Fibroblast of skin of scalp (primary cell): ENCODE results near the gene SYTL5.

Experiments
- DNase-seq: peaks from one replicate; pipeline ENCODE4 v3.0.0-alpha.2; 2013

The SYTL5 gene

DNA sequence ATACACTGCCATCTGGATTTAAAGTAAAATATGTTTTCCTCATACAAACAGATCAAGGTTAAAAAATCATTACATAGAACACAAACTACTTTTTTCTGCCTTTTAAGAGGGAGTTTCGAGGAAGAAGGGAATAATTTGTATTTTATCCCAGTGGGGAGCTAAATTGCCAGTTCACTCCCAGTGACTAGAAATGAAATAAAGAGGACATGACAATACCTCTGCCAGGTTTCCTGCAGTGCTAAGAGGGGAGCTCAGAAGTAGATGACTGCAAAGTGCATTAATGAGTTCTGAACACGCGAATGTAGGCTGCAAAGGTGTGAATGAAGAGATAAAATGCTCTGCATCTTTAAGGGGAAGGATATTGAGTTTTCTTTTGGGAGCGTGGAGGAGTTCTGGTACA, 144.6 kb downstream of the SYTL5 start:
- no peak for DNase-seq

DNA sequence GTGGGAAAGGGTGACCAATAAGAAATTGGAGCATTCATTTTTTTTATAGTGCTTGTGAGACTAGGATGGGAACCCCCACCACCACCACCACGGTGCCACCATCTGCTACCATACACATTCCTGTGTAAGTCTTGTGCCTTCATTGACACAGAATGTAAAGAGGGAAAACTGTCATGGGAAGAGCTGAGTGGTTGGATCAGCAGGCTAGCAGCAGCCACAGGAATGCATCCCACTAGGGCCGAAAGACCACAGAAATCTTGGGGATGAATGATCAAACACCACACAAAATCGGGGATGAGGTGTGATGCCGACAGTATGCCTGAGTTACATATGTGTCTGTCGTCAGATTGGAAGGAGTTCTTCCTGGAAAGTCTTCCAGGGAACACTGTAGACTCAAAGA, 145.1 kb downstream of the SYTL5 start:
- peak; percentile 91 for DNase-seq

DNA sequence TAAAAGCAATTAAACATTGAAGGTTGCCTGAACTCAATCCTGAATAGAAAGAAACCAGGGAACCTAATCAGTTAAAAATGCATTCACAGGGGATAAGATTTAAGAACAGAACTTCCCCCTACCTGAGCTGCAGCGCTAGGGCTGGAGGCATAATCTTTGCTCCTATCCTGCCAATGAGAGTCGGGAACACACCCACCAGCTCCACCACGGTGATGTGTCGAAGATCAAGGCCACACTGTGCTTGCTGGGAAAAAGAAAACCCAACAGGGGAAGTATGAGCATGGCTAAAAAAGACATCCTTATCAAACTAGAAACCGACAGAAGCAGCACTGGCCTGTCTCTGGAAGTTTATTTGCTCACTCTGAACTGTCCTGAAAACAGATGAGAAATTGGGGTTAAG, 148.0 kb downstream of the SYTL5 start:
- DNase-seq, result no peak

DNA sequence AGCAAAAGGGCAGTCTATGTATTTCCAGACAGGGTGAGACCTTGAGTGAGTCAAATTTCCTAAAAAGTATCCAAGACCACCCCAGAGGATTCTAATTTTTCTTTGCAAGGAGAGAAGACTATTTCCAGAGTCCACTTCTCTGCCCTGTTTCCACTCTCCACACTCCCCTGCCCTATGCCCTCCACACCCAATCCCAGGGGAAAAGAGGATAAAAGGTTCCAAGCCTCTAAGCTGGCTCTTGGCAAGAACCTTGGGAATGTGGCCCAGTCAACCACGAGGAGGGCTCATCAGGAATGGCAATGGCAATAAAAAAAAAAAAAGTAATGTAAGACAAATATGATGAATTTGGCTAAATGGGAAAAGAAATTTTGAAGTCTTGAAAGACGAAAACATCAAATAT, 148.5 kb downstream of the SYTL5 start:
- DNase-seq, result peak; percentile 44

DNA sequence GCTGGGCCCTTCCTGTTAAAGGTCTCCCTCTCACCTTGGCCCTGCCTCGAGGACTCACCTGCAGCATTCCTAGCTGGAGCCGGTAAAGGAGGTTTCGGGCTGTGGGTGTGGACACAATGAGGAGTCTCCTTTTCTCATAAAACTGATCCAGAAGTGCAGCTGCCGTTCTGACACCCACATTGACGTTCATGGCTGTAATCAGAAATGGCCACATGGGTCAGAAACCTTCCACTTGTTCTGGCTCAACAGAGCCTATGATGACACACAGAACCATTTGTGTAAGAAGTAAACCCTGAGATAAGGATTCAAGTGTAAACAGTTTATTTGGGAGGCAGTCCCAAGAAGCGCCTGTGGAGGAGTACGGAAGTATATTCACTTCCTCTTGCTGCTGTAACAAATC, 150.5 kb downstream of the SYTL5 start:
- no peak for DNase-seq

DNA sequence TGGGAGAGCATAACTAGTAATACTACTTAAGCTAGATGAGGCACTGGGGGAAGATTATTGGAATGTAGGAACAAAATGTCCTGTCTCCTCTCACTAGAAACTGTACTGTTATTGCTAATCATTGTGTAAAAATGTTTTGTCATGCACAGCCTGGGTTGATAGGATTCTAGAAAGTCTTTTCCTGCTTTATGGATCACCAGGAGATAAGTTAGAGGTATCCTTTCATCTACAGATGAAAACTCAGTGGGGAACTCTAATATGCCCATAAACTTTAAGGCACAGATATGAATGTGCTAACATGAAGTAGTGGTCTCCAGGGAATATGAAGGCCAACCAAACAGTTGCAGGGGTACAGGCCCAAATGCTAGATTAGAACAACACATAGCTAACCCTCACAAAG, 156.8 kb downstream of the SYTL5 start:
- no peak for DNase-seq

DNA sequence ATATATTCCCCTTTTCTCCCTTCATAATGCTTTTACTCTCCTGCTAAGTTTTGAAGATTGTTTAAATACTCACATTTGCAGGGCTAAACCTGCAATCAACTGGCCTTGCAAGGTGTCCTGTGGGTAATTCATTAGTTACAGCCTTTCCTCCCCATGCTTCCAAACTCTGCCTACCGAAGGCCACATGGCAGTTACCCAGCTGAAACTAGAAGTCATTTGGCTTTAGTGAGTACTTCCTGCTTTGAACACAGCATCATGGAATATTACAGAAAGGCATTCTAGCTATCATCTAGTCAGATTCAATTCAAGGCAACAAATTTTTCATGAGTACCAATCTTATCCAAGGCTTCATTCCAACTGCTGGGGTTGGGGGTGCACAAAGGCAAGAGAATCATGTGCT, 158.7 kb downstream of the SYTL5 start:
- DNase-seq, result no peak

DNA sequence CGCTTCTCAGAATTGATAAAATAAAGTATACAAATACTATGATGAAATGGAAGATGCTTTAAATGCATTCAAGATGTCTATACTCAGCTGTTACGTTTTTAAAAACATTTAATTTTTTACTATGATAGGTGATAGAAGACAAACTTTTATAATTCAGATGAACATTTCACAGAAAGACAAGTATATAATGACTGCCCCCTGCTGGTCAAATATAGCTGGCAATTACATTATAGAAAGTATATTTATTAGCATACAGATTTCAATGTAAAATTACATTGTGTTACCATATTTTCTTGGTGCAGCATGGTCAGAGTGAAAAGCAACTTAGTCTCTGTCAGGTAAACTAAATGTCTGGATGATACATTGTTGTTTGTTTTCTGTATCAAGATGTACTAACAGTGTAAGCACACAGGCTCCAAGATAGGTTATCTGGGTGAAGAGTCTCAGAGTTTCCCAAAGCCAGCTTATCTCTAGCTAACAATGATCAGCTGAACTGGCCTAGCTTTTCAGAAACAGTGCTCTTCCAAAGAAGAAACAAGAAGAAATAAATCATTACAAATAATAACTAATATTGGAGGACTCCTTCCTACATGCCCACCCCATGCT, 160.2 kb downstream of the SYTL5 start:
- peak; percentile 29 for DNase-seq

DNA sequence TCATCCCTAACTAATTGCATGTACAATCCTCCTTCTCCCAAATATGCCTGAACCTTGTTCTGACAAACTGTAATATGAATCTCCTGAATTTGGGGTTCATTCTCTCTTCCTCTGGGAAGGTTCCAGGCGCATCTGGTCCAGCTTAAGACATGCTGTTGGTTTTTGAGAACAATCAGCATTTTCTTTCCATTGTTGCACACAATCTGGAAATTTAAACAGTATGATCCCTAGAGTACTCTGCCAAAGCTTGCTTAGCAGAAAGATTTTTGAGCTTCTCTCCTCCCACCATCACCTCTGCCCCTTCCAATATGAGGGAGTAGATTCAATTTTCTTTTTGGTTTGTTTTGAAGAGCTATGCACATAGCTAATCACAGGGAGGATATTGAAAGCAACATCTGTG, 164.2 kb downstream of the SYTL5 start:
- DNase-seq, result no peak

DNA sequence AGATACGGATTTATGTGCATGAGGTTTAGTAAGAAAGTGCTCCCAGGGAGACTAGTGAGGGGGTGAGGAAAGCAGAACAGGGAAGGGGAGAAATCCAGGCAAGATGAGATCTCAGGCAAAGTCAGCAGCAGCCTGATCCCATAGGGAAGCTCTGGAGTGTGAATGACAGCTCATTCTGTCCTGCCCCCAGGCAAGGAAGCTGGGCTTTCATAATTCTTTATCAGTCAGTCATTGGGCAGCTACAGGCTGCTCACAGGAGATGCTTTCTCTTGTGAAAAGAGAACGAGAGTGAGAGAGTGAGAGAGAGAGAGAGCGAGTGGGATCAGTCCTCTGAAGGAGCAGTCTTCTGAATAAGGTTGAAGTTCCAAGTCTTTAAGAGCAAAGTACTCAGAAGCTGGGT, 166.2 kb downstream of the SYTL5 start:
- DNase-seq, result peak; percentile 13

DNA sequence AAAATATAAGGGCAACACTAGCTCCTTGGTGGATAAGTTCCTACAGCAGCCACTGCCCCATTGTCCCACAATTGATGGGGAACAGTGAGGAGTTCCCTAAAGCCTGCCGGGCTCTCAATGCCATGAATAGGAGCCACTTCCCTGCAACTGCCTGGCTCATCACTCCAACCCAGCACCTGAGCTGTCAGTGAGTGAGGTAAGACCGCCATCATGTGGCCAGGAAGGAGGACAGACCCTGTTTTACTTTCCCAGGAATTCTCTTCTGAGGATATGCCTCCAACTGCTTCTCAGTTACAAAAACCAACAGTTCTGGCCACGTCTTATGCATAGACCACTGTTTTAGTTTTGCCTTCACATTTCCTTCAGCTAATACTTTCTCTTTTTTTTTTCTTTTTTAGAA, 168.8 kb downstream of the SYTL5 start:
- peak; percentile 43 for DNase-seq

DNA sequence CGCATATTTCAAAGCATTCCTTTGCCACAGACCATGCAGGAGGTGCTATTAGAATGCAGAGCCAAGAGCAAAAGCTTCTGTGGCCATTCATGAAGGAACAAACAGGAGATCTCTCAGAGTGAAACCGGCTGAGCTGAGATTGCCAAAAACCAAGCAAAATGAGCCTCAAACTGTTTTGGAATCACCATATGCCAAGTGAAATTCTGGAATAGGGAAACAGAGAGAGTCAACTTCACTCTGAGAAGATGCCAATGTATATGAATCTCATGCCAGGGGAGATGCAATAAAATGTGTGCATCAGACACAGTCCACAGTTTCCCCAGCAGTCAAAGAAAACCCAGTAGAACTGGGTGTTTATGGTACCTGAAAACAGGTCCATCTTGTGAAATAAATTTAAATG, 172.0 kb downstream of the SYTL5 start:
- no peak for DNase-seq
